GM23338 (cell line): ENCODE results near the gene NTN4. TPM values are rescaled to one million over a fixed set of nuclear protein-coding genes. Genes with fewer than 3 reads are reported as not detected.

ENCODE experiments used
- ATAC-seq: fragments of 200-7000 bp; cut with Tn5 transposase; 3 replicates; pipeline ENCODE4 v1.9.1; 2020
- DNase-seq: peaks from one replicate; pipeline ENCODE4 v3.0.0-alpha.2; 2015; ENCODE audit warnings: low spot score
- H2AFZ ChIP-seq: fragments of 200-600 bp; sonication (generic); 2 replicates; pipeline ENCODE4 v1.8.0; 2016; ENCODE audit warnings: antibody characterized with exemption, mild to moderate bottlenecking, moderate library complexity
- H3F3A ChIP-seq: fragments of 200-600 bp; sonication (generic); replicated peaks from 2 replicates; pipeline ENCODE4 v1.8.0; 2017; ENCODE audit warnings: antibody characterized with exemption, mixed run types, low read depth
- H3K27ac ChIP-seq: fragments of 200-600 bp; sonication (generic); 2 replicates; pipeline ENCODE4 v1.6.1; 2016; ENCODE audit warnings: low read depth
- H3K27me3 ChIP-seq: fragments of 200-600 bp; sonication (generic); 2 replicates; pipeline ENCODE4 v1.8.0; 2016; ENCODE audit warnings: mild to moderate bottlenecking, mixed run types, moderate library complexity; ENCODE audit not compliant: insufficient read depth
- H3K36me3 ChIP-seq: fragments of 200-600 bp; sonication (generic); 2 replicates; pipeline ENCODE4 v1.8.0; 2016; ENCODE audit warnings: mild to moderate bottlenecking; ENCODE audit not compliant: insufficient read depth
- H3K4me1 ChIP-seq: fragments of 200-600 bp; sonication (generic); 2 replicates; pipeline ENCODE4 v1.8.0; 2016; ENCODE audit warnings: mild to moderate bottlenecking, moderate library complexity; ENCODE audit not compliant: insufficient read depth
- H3K4me2 ChIP-seq: fragments of 200-600 bp; sonication (generic); 2 replicates; pipeline ENCODE4 v1.7.1; 2017; ENCODE audit warnings: mixed run types
- H3K4me3 ChIP-seq: fragments of 200-600 bp; sonication (generic); 2 replicates; pipeline ENCODE4 v1.6.1; 2016; ENCODE audit warnings: mixed run types
- H3K79me2 ChIP-seq: fragments of 200-600 bp; sonication (generic); replicated peaks from 2 replicates; pipeline ENCODE4 v1.8.0; 2017; ENCODE audit warnings: mild to moderate bottlenecking; ENCODE audit not compliant: insufficient read depth
- H3K9me2 ChIP-seq: fragments of 200-600 bp; sonication (generic); 2 replicates; pipeline ENCODE4 v1.8.0; 2017; ENCODE audit not compliant: insufficient read depth
- H4K20me1 ChIP-seq: fragments of 200-600 bp; sonication (generic); replicated peaks from 2 replicates; pipeline ENCODE4 v1.8.0; 2017; ENCODE audit warnings: mild to moderate bottlenecking; ENCODE audit not compliant: insufficient read depth
- H3K27ac Mint-ChIP-seq: 2 replicates; pipeline ENCODE4 v1.8.0; 2020; ENCODE audit warnings: inconsistent platforms, mild to moderate bottlenecking, moderate library complexity, mixed read lengths
- H3K27me3 Mint-ChIP-seq: 3 replicates; pipeline ENCODE4 v1.8.0; 2022; ENCODE audit warnings: low read depth, mild to moderate bottlenecking, moderate library complexity, mixed read lengths, inconsistent platforms; ENCODE audit not compliant: insufficient read depth, poor library complexity
- H3K36me3 Mint-ChIP-seq: 3 replicates; pipeline ENCODE4 v1.8.0; 2021; ENCODE audit warnings: low read depth, mild to moderate bottlenecking, inconsistent platforms, moderate library complexity, mixed read lengths
- H3K4me1 Mint-ChIP-seq: 3 replicates; pipeline ENCODE4 v1.8.0; 2020; ENCODE audit warnings: mild to moderate bottlenecking, inconsistent platforms, mixed read lengths
- H3K4me3 Mint-ChIP-seq: 3 replicates; pipeline ENCODE4 v1.8.0; 2021; ENCODE audit warnings: moderate library complexity, mild to moderate bottlenecking, inconsistent platforms, mixed read lengths
- H3K9me3 Mint-ChIP-seq: 3 replicates; pipeline ENCODE4 v1.8.0; 2020; ENCODE audit warnings: moderate library complexity, mild to moderate bottlenecking, inconsistent platforms, mixed read lengths
- EZH2phosphoT487 ChIP-seq: fragments of 200-600 bp; sonication (generic); IDR thresholded peaks from one replicate; pipeline ENCODE4 v1.8.1; 2018; ENCODE audit warnings: antibody characterized with exemption; ENCODE audit not compliant: unreplicated experiment
- JUNB ChIP-seq: IDR thresholded peaks from one replicate; pipeline ENCODE4 v1.6.1; 2016; ENCODE audit warnings: antibody characterized with exemption; ENCODE audit not compliant: unreplicated experiment
- NANOG ChIP-seq: IDR thresholded peaks from 2 replicates; pipeline ENCODE4 v1.6.1; 2016; ENCODE audit warnings: antibody characterized with exemption, borderline replicate concordance
- POLR2AphosphoS5 ChIP-seq: IDR thresholded peaks from 2 replicates; pipeline ENCODE4 v1.6.1; 2016; ENCODE audit warnings: antibody characterized with exemption, low read depth
- STAT1 ChIP-seq: IDR thresholded peaks from one replicate; pipeline ENCODE4 v1.6.1; 2016; ENCODE audit warnings: antibody characterized with exemption; ENCODE audit not compliant: unreplicated experiment
- ZNF331 ChIP-seq: fragments of 250-450 bp; sonication (Bioruptor Pico); IDR thresholded peaks from 2 replicates; pipeline ENCODE4 v1.5.0; 2020; ENCODE audit warnings: low read depth, mild to moderate bottlenecking, moderate library complexity
- polyA plus RNA-seq: library from polyadenylated mRNA; unstranded; fragments of >200 nt; fragmentation: Nextera tagmentation; extraction: Ambion mirVana; gene quantifications from 2 replicates; pipeline ENCODE4 v1.2.1, GENCODE V29; 2016
- total RNA-seq: library from RNA; depleted of rRNA; stranded (reverse); fragments of >200 nt; shearing (Covaris generic); gene quantifications from 2 replicates; pipeline ENCODE4 v1.2.3, GENCODE V29; 2014
- TF ChIP-seq, protein P1 (sequence below): IDR thresholded peaks from 2 replicates; pipeline ENCODE4 v1.6.1; 2016; ENCODE audit warnings: antibody characterized with exemption
- TF ChIP-seq, protein P2 (sequence below): fragments of 250-450 bp; sonication (Bioruptor Pico); IDR thresholded peaks from 2 replicates; pipeline ENCODE4 v1.5.0; 2020; ENCODE audit warnings: mild to moderate bottlenecking, moderate library complexity
- TF ChIP-seq, protein P3 (sequence below): IDR thresholded peaks from one replicate; pipeline ENCODE4 v1.6.1; 2018; ENCODE audit warnings: antibody characterized with exemption; ENCODE audit not compliant: unreplicated experiment

NTN4 gene
- total and polyA plus RNA-seq, 2 experiments from 2014 or later = 1.5 to 3.8 TPM

DNA sequence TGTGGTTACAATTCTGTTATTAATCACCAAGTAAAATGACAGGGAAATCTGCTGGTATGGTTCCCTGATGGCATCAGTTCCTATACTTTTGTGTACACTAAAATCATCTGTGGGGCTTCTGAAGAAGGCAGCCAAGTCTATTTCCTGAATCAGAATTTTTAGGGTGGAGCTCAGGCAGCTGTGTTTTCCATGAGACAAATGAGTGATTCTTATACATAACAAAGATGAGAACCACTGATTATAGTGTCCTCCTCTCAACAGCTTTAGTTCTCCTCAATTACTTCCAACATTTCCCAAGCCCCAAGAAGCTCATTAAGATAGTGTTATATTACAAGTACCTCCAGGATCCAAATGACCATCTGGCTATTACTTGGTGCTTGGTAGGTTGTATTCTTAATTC is 174.8 kb downstream of the NTN4 start (continued):
- TF ChIP-seq, protein P1, sequence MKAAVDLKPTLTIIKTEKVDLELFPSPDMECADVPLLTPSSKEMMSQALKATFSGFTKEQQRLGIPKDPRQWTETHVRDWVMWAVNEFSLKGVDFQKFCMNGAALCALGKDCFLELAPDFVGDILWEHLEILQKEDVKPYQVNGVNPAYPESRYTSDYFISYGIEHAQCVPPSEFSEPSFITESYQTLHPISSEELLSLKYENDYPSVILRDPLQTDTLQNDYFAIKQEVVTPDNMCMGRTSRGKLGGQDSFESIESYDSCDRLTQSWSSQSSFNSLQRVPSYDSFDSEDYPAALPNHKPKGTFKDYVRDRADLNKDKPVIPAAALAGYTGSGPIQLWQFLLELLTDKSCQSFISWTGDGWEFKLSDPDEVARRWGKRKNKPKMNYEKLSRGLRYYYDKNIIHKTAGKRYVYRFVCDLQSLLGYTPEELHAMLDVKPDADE = no peak

DNA sequence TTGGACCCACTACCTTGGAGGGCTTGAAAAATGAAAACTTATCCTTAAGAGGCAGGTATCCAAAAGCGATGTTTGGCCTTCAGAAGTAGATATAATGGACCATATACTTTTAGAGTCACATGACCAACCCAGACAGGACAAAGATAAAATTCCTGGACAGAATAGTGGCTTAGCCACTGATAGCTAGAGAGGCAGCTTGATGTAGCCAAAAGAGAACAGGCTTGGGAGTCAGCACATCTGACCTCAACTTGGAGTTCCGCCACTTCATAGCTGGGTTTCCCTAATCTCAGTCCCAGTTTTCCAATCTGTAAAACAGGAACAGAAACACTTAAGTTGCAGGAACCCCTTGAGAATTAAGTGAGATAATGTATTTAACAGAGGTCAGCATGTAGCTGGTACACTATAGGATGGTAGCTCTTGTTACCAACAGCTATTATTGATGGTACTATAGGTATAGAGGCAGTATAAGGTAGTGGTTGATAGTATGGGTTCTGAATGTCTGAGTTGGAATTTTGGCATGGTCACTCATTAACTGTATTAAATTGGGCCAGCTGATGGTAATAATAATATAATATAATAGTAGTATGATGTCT is 176.1 kb downstream of the NTN4 start:
- H3K4me3 Mint-ChIP-seq = no peak overlapping the region
- no peaks in the 10 kb centered on the region for H3K9me2 ChIP-seq
- H3F3A ChIP-seq = no peaks in the 10 kb centered on the region
- no peak for DNase-seq
- H3K36me3 Mint-ChIP-seq = 0 out of 3 replicates have a peak, but pooled peaks cover 2% of the 10 kb centered on the region
- ATAC-seq = no peak
- peaks cover 11% of the 10 kb centered on the region for H3K27me3 Mint-ChIP-seq
- no peak overlapping the region for H2AFZ ChIP-seq
- H3K9me3 Mint-ChIP-seq = no peaks in the 10 kb centered on the region
- H4K20me1 ChIP-seq = no peaks in the 10 kb centered on the region
- H3K4me1 Mint-ChIP-seq = peaks cover 23% of the 10 kb centered on the region
- H3K4me2 ChIP-seq = no peak overlapping the region
- no peak overlapping the region for H3K4me3 ChIP-seq
- peaks cover 25% of the 10 kb centered on the region for H3K4me1 ChIP-seq
- no peaks in the 10 kb centered on the region for H3K36me3 ChIP-seq
- no peaks in the 10 kb centered on the region for H3K27me3 ChIP-seq
- no peak overlapping the region for H3K27ac Mint-ChIP-seq
- H3K27ac ChIP-seq = no peak overlapping the region
- no peak for TF ChIP-seq NANOG
- TF ChIP-seq JUNB = no peak
- TF ChIP-seq ZNF331 = no peak
- no peak for TF ChIP-seq STAT1
- TF ChIP-seq, protein P1 = no peak
- TF ChIP-seq EZH2phosphoT487 = no peak
- TF ChIP-seq, protein P2, sequence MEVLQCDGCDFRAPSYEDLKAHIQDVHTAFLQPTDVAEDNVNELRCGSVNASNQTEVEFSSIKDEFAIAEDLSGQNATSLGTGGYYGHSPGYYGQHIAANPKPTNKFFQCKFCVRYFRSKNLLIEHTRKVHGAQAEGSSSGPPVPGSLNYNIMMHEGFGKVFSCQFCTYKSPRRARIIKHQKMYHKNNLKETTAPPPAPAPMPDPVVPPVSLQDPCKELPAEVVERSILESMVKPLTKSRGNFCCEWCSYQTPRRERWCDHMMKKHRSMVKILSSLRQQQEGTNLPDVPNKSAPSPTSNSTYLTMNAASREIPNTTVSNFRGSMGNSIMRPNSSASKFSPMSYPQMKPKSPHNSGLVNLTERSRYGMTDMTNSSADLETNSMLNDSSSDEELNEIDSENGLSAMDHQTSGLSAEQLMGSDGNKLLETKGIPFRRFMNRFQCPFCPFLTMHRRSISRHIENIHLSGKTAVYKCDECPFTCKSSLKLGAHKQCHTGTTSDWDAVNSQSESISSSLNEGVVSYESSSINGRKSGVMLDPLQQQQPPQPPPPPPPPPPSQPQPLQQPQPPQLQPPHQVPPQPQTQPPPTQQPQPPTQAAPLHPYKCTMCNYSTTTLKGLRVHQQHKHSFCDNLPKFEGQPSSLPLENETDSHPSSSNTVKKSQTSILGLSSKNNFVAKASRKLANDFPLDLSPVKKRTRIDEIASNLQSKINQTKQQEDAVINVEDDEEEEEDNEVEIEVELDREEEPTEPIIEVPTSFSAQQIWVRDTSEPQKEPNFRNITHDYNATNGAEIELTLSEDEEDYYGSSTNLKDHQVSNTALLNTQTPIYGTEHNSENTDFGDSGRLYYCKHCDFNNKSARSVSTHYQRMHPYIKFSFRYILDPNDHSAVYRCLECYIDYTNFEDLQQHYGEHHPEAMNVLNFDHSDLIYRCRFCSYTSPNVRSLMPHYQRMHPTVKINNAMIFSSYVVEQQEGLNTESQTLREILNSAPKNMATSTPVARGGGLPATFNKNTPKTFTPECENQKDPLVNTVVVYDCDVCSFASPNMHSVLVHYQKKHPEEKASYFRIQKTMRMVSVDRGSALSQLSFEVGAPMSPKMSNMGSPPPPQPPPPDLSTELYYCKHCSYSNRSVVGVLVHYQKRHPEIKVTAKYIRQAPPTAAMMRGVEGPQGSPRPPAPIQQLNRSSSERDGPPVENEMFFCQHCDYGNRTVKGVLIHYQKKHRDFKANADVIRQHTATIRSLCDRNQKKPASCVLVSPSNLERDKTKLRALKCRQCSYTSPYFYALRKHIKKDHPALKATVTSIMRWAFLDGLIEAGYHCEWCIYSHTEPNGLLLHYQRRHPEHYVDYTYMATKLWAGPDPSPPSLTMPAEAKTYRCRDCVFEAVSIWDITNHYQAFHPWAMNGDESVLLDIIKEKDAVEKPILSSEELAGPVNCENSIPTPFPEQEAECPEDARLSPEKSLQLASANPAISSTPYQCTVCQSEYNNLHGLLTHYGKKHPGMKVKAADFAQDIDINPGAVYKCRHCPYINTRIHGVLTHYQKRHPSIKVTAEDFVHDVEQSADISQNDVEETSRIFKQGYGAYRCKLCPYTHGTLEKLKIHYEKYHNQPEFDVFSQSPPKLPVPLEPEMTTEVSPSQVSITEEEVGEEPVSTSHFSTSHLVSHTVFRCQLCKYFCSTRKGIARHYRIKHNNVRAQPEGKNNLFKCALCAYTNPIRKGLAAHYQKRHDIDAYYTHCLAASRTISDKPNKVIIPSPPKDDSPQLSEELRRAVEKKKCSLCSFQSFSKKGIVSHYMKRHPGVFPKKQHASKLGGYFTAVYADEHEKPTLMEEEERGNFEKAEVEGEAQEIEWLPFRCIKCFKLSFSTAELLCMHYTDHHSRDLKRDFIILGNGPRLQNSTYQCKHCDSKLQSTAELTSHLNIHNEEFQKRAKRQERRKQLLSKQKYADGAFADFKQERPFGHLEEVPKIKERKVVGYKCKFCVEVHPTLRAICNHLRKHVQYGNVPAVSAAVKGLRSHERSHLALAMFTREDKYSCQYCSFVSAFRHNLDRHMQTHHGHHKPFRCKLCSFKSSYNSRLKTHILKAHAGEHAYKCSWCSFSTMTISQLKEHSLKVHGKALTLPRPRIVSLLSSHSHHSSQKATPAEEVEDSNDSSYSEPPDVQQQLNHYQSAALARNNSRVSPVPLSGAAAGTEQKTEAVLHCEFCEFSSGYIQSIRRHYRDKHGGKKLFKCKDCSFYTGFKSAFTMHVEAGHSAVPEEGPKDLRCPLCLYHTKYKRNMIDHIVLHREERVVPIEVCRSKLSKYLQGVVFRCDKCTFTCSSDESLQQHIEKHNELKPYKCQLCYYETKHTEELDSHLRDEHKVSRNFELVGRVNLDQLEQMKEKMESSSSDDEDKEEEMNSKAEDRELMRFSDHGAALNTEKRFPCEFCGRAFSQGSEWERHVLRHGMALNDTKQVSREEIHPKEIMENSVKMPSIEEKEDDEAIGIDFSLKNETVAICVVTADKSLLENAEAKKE (CRISPR knock-in tag) = no peak
- TF ChIP-seq, protein P3, sequence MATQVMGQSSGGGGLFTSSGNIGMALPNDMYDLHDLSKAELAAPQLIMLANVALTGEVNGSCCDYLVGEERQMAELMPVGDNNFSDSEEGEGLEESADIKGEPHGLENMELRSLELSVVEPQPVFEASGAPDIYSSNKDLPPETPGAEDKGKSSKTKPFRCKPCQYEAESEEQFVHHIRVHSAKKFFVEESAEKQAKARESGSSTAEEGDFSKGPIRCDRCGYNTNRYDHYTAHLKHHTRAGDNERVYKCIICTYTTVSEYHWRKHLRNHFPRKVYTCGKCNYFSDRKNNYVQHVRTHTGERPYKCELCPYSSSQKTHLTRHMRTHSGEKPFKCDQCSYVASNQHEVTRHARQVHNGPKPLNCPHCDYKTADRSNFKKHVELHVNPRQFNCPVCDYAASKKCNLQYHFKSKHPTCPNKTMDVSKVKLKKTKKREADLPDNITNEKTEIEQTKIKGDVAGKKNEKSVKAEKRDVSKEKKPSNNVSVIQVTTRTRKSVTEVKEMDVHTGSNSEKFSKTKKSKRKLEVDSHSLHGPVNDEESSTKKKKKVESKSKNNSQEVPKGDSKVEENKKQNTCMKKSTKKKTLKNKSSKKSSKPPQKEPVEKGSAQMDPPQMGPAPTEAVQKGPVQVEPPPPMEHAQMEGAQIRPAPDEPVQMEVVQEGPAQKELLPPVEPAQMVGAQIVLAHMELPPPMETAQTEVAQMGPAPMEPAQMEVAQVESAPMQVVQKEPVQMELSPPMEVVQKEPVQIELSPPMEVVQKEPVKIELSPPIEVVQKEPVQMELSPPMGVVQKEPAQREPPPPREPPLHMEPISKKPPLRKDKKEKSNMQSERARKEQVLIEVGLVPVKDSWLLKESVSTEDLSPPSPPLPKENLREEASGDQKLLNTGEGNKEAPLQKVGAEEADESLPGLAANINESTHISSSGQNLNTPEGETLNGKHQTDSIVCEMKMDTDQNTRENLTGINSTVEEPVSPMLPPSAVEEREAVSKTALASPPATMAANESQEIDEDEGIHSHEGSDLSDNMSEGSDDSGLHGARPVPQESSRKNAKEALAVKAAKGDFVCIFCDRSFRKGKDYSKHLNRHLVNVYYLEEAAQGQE = no peak
- TF ChIP-seq POLR2AphosphoS5 = no peak
- H3K79me2 ChIP-seq = no peaks in the 10 kb centered on the region
